ENCODE data around the gene C1orf232.

The C1orf232 gene

GRCh38 chr1:26180010-26180506, 11.3 kb upstream of the C1orf232 start:
- no peak for DNase-seq (ENCODE audit: low read depth in 1 of 2, low spot score in 1 of 2)

GRCh38 chr1:26177182-26177684, 8.5 kb upstream of the C1orf232 start, which contains the start of gene CNKSR1:
Gene CNKSR1, plus strand, starts transcription at chr1:26177491. Its CDS starts 57 bp downstream, at chr1:26177548.
- DNase-seq (ENCODE audit: low read depth in 1 of 2, low spot score in 1 of 2) = no peak

GRCh38 chr1:26175346-26175745, 6.6 kb upstream of the C1orf232 start:
- no peak for DNase-seq (ENCODE audit: low read depth in 1 of 2, low spot score in 1 of 2)

- no peak for DNase-seq (ENCODE audit: low read depth in 1 of 2, low spot score in 1 of 2)
These were observed 2.6 kb upstream of the C1orf232 start, which contains the start of gene ZNF593OS for GRCh38 chr1:26171084-26172072. Gene ZNF593OS, minus strand, starts transcription at chr1:26171832. Its CDS starts 171 bp downstream, at chr1:26171661.

- DNase-seq (ENCODE audit: low read depth in 1 of 2, low spot score in 1 of 2) = no peak
These were observed 1.7 kb upstream of the C1orf232 start for GRCh38 chr1:26170472-26170821.

- peak; percentile 60 to 82 for DNase-seq (ENCODE audit: low read depth in 1 of 2, low spot score in 1 of 2)
These were observed 1.1 kb upstream of the C1orf232 start, which contains the start of gene ZNF593 for GRCh38 chr1:26169669-26170471. Gene ZNF593, plus strand, starts transcription at chr1:26169908. Its CDS starts 76 bp downstream, at chr1:26169984.

- no peak for DNase-seq (ENCODE audit: low read depth in 1 of 2, low spot score in 1 of 2)
These were observed 413 bp upstream of the C1orf232 start for GRCh38 chr1:26169198-26169554.

GRCh38 chr1:26166719-26167281, 2.0 kb downstream of the C1orf232 start:
- no peak for DNase-seq (ENCODE audit: low read depth in 1 of 2, low spot score in 1 of 2)

GRCh38 chr1:26164861-26165842, 3.6 kb downstream of the C1orf232 start:
- no peak for DNase-seq (ENCODE audit: low read depth in 1 of 2, low spot score in 1 of 2)

GRCh38 chr1:26164036-26164860, 4.5 kb downstream of the C1orf232 start:
- DNase-seq (ENCODE audit: low read depth in 1 of 2, low spot score in 1 of 2) = peak in 1 of 2 donors; percentile 22

GRCh38 chr1:26163684-26164035, 5.1 kb downstream of the C1orf232 start:
- DNase-seq (ENCODE audit: low read depth in 1 of 2, low spot score in 1 of 2) = no peak

- DNase-seq (ENCODE audit: low read depth in 1 of 2, low spot score in 1 of 2) = no peak
These were observed 6.5 kb downstream of the C1orf232 start for GRCh38 chr1:26162220-26162709.

- DNase-seq (ENCODE audit: low read depth in 1 of 2, low spot score in 1 of 2) = peak in 1 of 2 donors; percentile 22
These were observed 7.1 kb downstream of the C1orf232 start for GRCh38 chr1:26161415-26162219.

GRCh38 chr1:26160527-26161414, 8.0 kb downstream of the C1orf232 start:
- DNase-seq (ENCODE audit: low read depth in 1 of 2, low spot score in 1 of 2) = no peak

GRCh38 chr1:26159743-26160039, 9.1 kb downstream of the C1orf232 start:
- DNase-seq (ENCODE audit: low read depth in 1 of 2, low spot score in 1 of 2) = no peak

- no peak for DNase-seq (ENCODE audit: low read depth in 1 of 2, low spot score in 1 of 2)
These were observed 9.6 kb downstream of the C1orf232 start, which contains the start of gene FAM110D for GRCh38 chr1:26158908-26159742. Gene FAM110D, plus strand, starts transcription at chr1:26159079. Its CDS starts 2,213 bp downstream, at chr1:26161292.

Data from activated T-helper 1 cell treated with anti-CD3 and anti-CD28 coated beads, Interleukin-2, amount 50 U/mL, for 16 hours (primary cell).